GM19351 (cell line): ENCODE measurements around the gene LAMC2.

Experiments used
- ATAC-seq: cut with Tn5 transposase; IDR thresholded peaks from one replicate; pipeline ENCODE4 v1.9.1; 2021; ENCODE audit warnings: mild to moderate bottlenecking, moderate library complexity; ENCODE audit not compliant: unreplicated experiment

Gene LAMC2

GRCh38 chr1:183210681-183211080 is 24.6 kb downstream of the LAMC2 start:
- ATAC-seq: no peak

DNA sequence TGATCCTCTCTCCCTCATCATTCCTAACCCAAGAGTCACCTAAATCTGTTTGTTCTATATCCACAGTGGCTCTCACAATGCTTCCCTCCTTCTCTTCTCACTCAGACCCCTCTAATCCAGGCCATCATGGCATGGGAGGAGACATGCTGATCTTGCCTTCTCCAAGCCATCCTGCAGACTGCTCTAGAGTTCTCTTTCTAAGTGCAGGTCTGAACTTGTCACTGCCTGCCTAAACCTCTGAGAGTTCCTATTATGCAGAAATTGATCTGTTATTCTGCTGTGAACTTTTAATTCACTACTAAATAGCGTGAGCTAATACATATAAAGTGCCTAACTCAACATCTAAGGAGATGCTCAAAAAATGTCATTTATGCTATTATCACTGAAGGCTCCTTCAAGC is 26.8 kb downstream of the LAMC2 start:
- no peak for ATAC-seq

DNA sequence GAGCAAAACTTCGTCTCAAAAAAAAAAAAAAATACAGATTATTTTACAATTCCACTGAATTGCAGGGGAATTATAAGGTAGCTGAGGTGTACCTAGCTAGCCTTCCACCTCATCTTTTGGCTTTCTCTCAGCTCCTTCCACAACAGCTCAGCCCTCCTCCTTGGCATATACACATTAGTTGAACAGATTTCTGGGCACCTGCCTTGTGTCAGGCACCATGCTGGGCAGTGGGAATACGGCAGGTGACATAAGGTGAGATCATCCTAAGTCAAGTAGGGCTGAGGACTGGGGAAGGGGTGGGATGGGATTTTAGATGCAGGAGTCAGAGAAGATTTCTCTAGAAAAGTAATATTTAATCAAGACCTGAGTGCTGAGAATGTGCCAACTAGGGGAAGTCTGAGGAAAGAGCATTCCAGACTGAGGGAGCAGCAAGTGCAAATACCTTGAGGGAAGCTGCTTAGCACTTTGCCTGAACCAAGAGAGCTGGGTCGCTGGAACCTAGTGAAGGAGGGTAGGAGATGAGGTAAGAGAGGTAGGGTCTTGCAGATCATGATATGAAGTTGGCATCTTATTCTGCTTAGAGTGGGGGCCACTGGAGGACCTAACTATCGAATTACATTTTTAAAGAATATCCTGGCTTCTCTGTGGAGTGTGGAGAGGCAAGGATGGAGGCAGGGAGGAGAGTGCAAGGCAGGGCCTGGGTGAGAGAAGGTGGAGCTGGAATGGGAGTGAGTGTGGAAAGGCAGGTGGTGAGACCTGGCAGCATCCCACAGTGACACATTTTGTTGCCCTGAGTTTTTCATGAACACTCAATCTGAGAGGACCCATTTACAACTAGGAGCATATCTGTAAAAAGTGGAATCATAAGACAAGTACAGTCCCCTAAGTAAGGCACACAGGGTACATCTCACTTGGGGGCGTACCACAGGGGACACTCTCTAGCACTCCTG is 28.2 kb downstream of the LAMC2 start:
- no peak for ATAC-seq

DNA sequence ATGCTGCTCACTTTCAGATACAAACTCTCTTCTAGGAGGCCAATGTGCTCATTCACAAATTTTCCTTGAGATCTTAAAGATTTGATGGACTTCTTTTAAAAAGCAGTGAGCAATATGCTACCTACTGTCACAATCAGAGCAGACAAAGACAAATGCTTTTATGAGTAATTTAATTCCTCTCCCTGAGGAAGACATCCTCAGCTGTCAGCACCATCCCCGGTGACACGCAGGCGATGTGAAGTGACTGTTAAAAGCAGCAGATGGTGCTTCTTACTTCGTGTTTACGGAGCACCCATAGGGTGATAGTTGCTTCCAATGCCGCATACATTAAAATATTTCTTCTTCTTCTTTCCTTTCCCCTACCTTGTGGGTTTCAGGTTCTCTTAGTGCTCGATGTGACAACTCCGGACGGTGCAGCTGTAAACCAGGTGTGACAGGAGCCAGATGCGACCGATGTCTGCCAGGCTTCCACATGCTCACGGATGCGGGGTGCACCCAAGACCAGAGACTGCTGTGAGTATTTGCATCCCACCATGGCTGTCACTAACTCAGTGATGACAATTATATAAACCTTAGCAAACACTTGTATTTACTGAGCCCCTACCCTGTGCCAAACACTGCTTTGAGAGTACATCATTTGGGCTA is 29.1 kb downstream of the LAMC2 start:
- ATAC-seq: no peak

DNA sequence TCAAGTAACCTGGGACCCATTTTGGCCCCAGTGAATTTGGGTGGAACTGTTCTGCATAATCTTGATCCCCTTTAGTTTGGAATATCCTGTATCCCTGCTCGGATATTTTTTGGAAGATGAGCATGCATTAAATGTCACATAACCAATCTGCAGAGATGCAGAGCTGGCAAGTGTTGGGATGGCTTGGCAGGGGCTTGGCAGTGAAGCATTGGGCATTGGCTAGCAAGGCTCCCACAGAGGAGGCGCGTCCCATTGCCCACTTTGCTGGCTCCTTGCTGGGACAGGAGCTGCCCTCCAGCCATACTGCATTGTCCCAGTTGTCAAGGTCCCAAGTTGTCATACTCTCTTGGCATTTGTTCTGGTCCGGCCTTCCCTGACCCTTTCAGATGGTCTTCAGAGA is 29.9 kb downstream of the LAMC2 start:
- no peak for ATAC-seq

- no peak for ATAC-seq
Measured at GRCh38 chr1:183218027-183218618, 32.1 kb downstream of the LAMC2 start.

- no peak for ATAC-seq
Measured at GRCh38 chr1:183218971-183219615, 33.0 kb downstream of the LAMC2 start.

GRCh38 chr1:183219616-183220009 is 33.5 kb downstream of the LAMC2 start:
- no peak for ATAC-seq

GRCh38 chr1:183222909-183223308 is 36.8 kb downstream of the LAMC2 start:
- no peak for ATAC-seq

GRCh38 chr1:183223467-183223866 is 37.4 kb downstream of the LAMC2 start:
- ATAC-seq: no peak

- no peak for ATAC-seq
Measured at GRCh38 chr1:183226361-183226760, 40.3 kb downstream of the LAMC2 start.

GRCh38 chr1:183226963-183227362 is 40.9 kb downstream of the LAMC2 start:
- ATAC-seq: no peak

GRCh38 chr1:183227422-183228346 is 41.6 kb downstream of the LAMC2 start:
- ATAC-seq: peak; percentile 59

- ATAC-seq: no peak
Measured at GRCh38 chr1:183228347-183229220, 42.5 kb downstream of the LAMC2 start.

DNA sequence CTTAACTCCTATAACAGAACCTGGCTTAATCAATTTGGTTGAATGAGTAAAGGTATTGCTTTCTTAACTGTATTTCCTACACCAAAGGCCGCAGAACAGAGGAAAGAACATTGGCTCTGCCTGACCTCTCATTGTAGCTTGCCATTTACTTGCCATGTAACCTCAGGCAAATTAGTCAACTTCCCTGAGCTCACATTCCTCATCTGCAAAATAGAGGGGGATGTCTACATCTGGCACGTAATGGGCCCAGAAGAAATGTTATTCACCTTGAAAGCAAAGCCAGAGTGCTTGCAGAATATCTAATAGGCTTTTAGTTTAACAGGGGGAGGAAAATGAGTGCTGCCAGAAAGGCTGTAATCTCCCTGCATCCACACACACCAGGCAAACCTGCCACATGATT is 44.3 kb downstream of the LAMC2 start:
- ATAC-seq: no peak

DNA sequence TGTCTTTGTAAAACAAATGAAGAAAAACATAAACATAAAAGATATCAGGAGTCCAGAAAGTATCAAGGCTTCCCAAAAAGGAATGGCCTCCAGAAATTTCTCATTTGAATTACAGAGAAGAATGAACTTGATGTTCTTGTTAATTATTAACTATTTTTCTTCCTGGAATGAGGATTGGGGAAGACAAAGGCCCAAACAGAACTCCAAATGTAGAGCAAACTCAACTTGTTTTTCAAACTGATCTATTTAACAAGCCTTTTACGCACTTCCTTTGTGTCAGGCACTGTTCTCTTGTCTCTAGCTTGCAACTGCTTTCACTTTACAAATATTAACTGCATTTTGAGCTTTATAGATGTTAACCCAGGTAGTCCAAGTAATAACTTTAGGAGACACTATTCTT is 45.5 kb downstream of the LAMC2 start:
- no peak for ATAC-seq

GRCh38 chr1:183233113-183233512 is 47.0 kb downstream of the LAMC2 start:
- ATAC-seq: no peak

GRCh38 chr1:183234660-183235476 is 48.8 kb downstream of the LAMC2 start:
- ATAC-seq: no peak
